HepG2 (cell line): Measurements from ENCODE around the gene KIAA0930. TPM values are rescaled to one million over a fixed set of nuclear protein-coding genes. Genes with fewer than 3 reads are reported as not detected.

Source experiments
- BCL6 ChIP-seq: IDR thresholded peaks from 2 replicates; pipeline ENCODE4 v1.6.1; 2016; ENCODE audit warnings: missing genetic modification reagents, missing compliant biosample characterization
- FOXA1 ChIP-seq, 2 experiments: fragments of 450-650 bp in 1 of 2; sonication (generic) in 1 of 2; formaldehyde crosslinking in 1 of 2; IDR thresholded peaks; 2 replicates each; pipeline versions ENCODE4 v1.4.0 to v1.6.1; 2016 to 2020; ENCODE audit warnings: missing genetic modification reagents in 1 of 2
- HNF1A ChIP-seq, 2 experiments: sonication (generic) in 1 of 2; formaldehyde crosslinking in 1 of 2; IDR thresholded peaks; 2 replicates each; pipeline versions ENCODE4 v1.4.0 to v1.6.1; 2016 to 2020; ENCODE audit warnings: borderline replicate concordance in 1 of 2, low read depth in 1 of 2, mild to moderate bottlenecking in 1 of 2, missing genetic modification reagents in 1 of 2
- MBNL3 ChIP-seq: fragments of 250-450 bp; sonication (Bioruptor Pico); conservative IDR thresholded peaks from 2 replicates; pipeline ENCODE4 v1.8.0; 2022; ENCODE audit warnings: mild to moderate bottlenecking, inconsistent platforms
- MIER2 ChIP-seq: IDR thresholded peaks from 2 replicates; pipeline ENCODE4 v1.6.1; 2016; ENCODE audit warnings: missing biosample characterization, missing genetic modification reagents
- NFIB ChIP-seq: sonication (generic); formaldehyde crosslinking; IDR thresholded peaks from 2 replicates; pipeline ENCODE4 v1.9.0; 2021; ENCODE audit warnings: missing genetic modification reagents, mild to moderate bottlenecking, borderline replicate concordance
- NKX3-1 ChIP-seq: sonication (generic); formaldehyde crosslinking; IDR thresholded peaks from 2 replicates; pipeline ENCODE4 v1.5.0; 2020; ENCODE audit warnings: missing genetic modification reagents
- NR2F1 ChIP-seq, 2 experiments: fragments of 450-650 bp in 1 of 2; formaldehyde crosslinking in 1 of 2; IDR thresholded peaks; 2 replicates each; pipeline versions ENCODE4 v1.5.0 to v1.6.1; 2016 to 2020; ENCODE audit warnings: mild to moderate bottlenecking in 1 of 2, missing compliant biosample characterization in 1 of 2, missing genetic modification reagents in 1 of 2, moderate library complexity in 1 of 2
- SIX1 ChIP-seq: sonication (generic); formaldehyde crosslinking; IDR thresholded peaks from 2 replicates; pipeline ENCODE4 v1.4.0; 2020; ENCODE audit warnings: missing genetic modification reagents, borderline replicate concordance
- TARDBP ChIP-seq: sonication (generic); formaldehyde crosslinking; IDR thresholded peaks from 2 replicates; pipeline ENCODE4 v1.8.0; 2022; ENCODE audit warnings: mild to moderate bottlenecking, missing genetic modification reagents
- TCF7 ChIP-seq: sonication (generic); IDR thresholded peaks from 2 replicates; pipeline ENCODE4 v1.6.1; 2016; ENCODE audit warnings: antibody characterized with exemption, low read depth
- ZBTB38 ChIP-seq: sonication (generic); formaldehyde crosslinking; IDR thresholded peaks from 2 replicates; pipeline ENCODE4 v1.5.1; 2020; ENCODE audit warnings: mild to moderate bottlenecking, missing genetic modification reagents
- ZFX ChIP-seq: sonication (generic); formaldehyde crosslinking; IDR thresholded peaks from 2 replicates; pipeline ENCODE4 v1.4.0; 2020; ENCODE audit warnings: mild to moderate bottlenecking, low read depth, missing genetic modification reagents, moderate library complexity
- ZMYM2 ChIP-seq: sonication (generic); formaldehyde crosslinking; IDR thresholded peaks from 2 replicates; pipeline ENCODE4 v1.8.0; 2022; ENCODE audit warnings: mild to moderate bottlenecking, missing genetic modification reagents
- ZNF230 ChIP-seq: sonication (generic); formaldehyde crosslinking; IDR thresholded peaks from 2 replicates; pipeline ENCODE4 v1.4.0; 2020; ENCODE audit warnings: mild to moderate bottlenecking, missing genetic modification reagents
- ZNF513 ChIP-seq: sonication (generic); formaldehyde crosslinking; conservative IDR thresholded peaks from 2 replicates; pipeline ENCODE4 v1.5.0; 2020; ENCODE audit warnings: missing genetic modification reagents
- ZNF543 ChIP-seq: sonication (generic); formaldehyde crosslinking; IDR thresholded peaks from 2 replicates; pipeline ENCODE4 v1.4.0; 2020; ENCODE audit warnings: mild to moderate bottlenecking, missing genetic modification reagents
- ZNF749 ChIP-seq: sonication (generic); formaldehyde crosslinking; IDR thresholded peaks from 2 replicates; pipeline ENCODE4 v1.8.0; 2022; ENCODE audit warnings: mild to moderate bottlenecking, missing genetic modification reagents, moderate library complexity, borderline replicate concordance
- polyA plus RNA-seq, 8 experiments: library from polyadenylated mRNA; depleted of rRNA in 3 of 8; stranded (reverse) in 7 of 8; unstranded in 1 of 8; fragments of >200 nt; fragmentation: Illumina TruSeq in 4 of 8; extraction: Trizol in 4 of 8; gene quantifications; 2 replicates each; pipeline versions ENCODE4 v1.2.1 to v1.2.3, GENCODE V29; 2011 to 2016; ENCODE audit warnings: low read depth in 4 of 8, missing spikeins in 1 of 8, mixed read lengths in 1 of 8; ENCODE audit not compliant: insufficient read depth in 1 of 8
- total RNA-seq, 5 experiments: library from RNA; depleted of rRNA; stranded (reverse); fragments of >200 nt; fragmentation: Illumina TruSeq; extraction: Trizol; gene quantifications; 2 replicates each; pipeline ENCODE4 v1.2.3, GENCODE V29; 2016; ENCODE audit warnings: low read depth in 1 of 5

Gene KIAA0930
- total and polyA plus RNA-seq, 2 of the 13 experiments (the other 11 are each of a cell fraction or from before 2014, with no cell fraction given): 27.0 to 38.2 TPM

- no peak; the same call in 1 of the 2 replicates for TF ChIP-seq HNF1A (IDR thresholded peaks at IDR 0.05; ENCODE audit: low read depth)
- peak; percentile 19; the same call in 1 of the 2 replicates for TF ChIP-seq HNF1A (CRISPR knock-in tag; IDR thresholded peaks at IDR 0.05; ENCODE audit: borderline replicate concordance)
- TF ChIP-seq TARDBP (CRISPR knock-in tag): peak; percentile 64; the same call in 1 of the 2 replicates
- no peak for TF ChIP-seq ZNF230 (CRISPR knock-in tag)
- peak; percentile 91; the same call in 1 of the 2 replicates for TF ChIP-seq SIX1 (CRISPR knock-in tag)
- TF ChIP-seq MBNL3 (CRISPR knock-in tag): no peak
- TF ChIP-seq ZNF543 (CRISPR knock-in tag): 0 out of 2 replicates have a peak, but pooled peaks have one; percentile 53
- no peak for TF ChIP-seq NFIB (CRISPR knock-in tag)
- 0 out of 2 replicates have a peak, but pooled peaks have one; percentile 13 for TF ChIP-seq ZMYM2 (CRISPR knock-in tag)
- TF ChIP-seq TCF7: peak; percentile 43; the same call in 1 of the 2 replicates
- no peak for TF ChIP-seq NKX3-1 (CRISPR knock-in tag)
- TF ChIP-seq ZBTB38 (CRISPR knock-in tag): no peak
- peak; percentile 8; the same call in 1 of the 2 replicates for TF ChIP-seq ZFX (CRISPR knock-in tag)
- no peak for TF ChIP-seq NR2F1 (CRISPR knock-in tag; IDR thresholded peaks at IDR 0.05)
- TF ChIP-seq ZNF749 (CRISPR knock-in tag): no peak
- TF ChIP-seq BCL6: peak; percentile 39; the same call in 1 of the 2 replicates
- TF ChIP-seq MIER2 (CRISPR knock-in tag): no peak
- no peak for TF ChIP-seq FOXA1 (IDR thresholded peaks at IDR 0.05)
- TF ChIP-seq FOXA1 (CRISPR knock-in tag; IDR thresholded peaks at IDR 0.05): 0 out of 2 replicates have a peak, but pooled peaks have one; percentile 12
- no peak for TF ChIP-seq ZNF513 (CRISPR knock-in tag)
Observed at GRCh38 chr22:45159652-45160462, 80.8 kb downstream of the KIAA0930 start (continued).
